GM12864 (cell line): Measurements from ENCODE around the gene CMC2.
A peak's percentile ranks its signal among the peaks of the same experiment; 100 is the strongest.

Experiments
- DNase-seq: peaks from one replicate; pipeline ENCODE4 v3.0.0-alpha.2; 2011; ENCODE audit warnings: low read depth
- H3K4me3 ChIP-seq: 2 replicates; pipeline ENCODE4 v1.5.1; 2011; ENCODE audit warnings: mild to moderate bottlenecking, low read depth, low read length, control low read depth
- CTCF ChIP-seq: IDR thresholded peaks from 2 replicates; pipeline ENCODE4 v1.5.1; 2011; ENCODE audit warnings: low read depth, mild to moderate bottlenecking, moderate library complexity, low read length, control low read depth, inconsistent platforms; ENCODE audit errors: missing control alignments

Gene CMC2

GRCh38 chr16:80981103-80981502 is 25.6 kb downstream of the CMC2 start:
- DNase-seq: no peak
- H3K4me3 ChIP-seq: no peak overlapping the region
- no peak for TF ChIP-seq CTCF

- no peak for TF ChIP-seq CTCF
- no peak for DNase-seq
- no peak overlapping the region for H3K4me3 ChIP-seq
Measured at GRCh38 chr16:80976946-80977345, 29.7 kb downstream of the CMC2 start.

- peak; percentile 40 for TF ChIP-seq CTCF
- DNase-seq: no peak
- H3K4me3 ChIP-seq: no peak overlapping the region
Measured at GRCh38 chr16:80974649-80975376, 31.9 kb downstream of the CMC2 start.

- no peak for TF ChIP-seq CTCF
- no peak for DNase-seq
- no peak overlapping the region for H3K4me3 ChIP-seq
Measured at GRCh38 chr16:80973991-80974390, 32.7 kb downstream of the CMC2 start.

- no peak for DNase-seq
- no peak overlapping the region for H3K4me3 ChIP-seq
- no peak for TF ChIP-seq CTCF
Measured at GRCh38 chr16:80972611-80973010, 34.1 kb downstream of the CMC2 start.

GRCh38 chr16:80971819-80972218 is 34.9 kb downstream of the CMC2 start:
- H3K4me3 ChIP-seq: no peak overlapping the region
- DNase-seq: no peak
- TF ChIP-seq CTCF: no peak

GRCh38 chr16:80969114-80969484 is 37.6 kb downstream of the CMC2 start:
- TF ChIP-seq CTCF: no peak

More at GRCh38 chr16:80969114-80969484, 37.6 kb downstream of the CMC2 start:
- DNase-seq: no peak
- H3K4me3 ChIP-seq: no peak overlapping the region
